ENCODE measurements around the gene POLR2F.
"Not testable (repeated sequence)": the region's sequence is repeated elsewhere in the genome, so short reads cannot be mapped to it uniquely, and the experiment has no call there.

POLR2F gene

GRCh38 chr22:37973271-37974170, 20.0 kb downstream of the POLR2F start:
- no peak for TF ChIP-seq CTCF (IDR thresholded peaks at IDR 0.05; ENCODE audit: low read depth, low read length, missing control alignments)
- DNase-seq (ENCODE audit: low read depth): no peak
- no peak overlapping the region for H3K4me3 ChIP-seq (ENCODE audit: low read depth, low read length)
- in situ Hi-C loops (cut with HindIII; ENCODE audit: low sequenced_read_pairs): no loop called here

- no peak for DNase-seq (ENCODE audit: low read depth)
- TF ChIP-seq CTCF (IDR thresholded peaks at IDR 0.05; ENCODE audit: low read depth, low read length, missing control alignments): no peak
- no peak overlapping the region for H3K4me3 ChIP-seq (ENCODE audit: low read depth, low read length)
- in situ Hi-C loops (cut with HindIII; ENCODE audit: low sequenced_read_pairs): no loop called here
Measured at GRCh38 chr22:37975153-37975552, 21.7 kb downstream of the POLR2F start.

GRCh38 chr22:37976022-37976421, 22.5 kb downstream of the POLR2F start:
- H3K4me3 ChIP-seq (ENCODE audit: low read depth, low read length); DNase-seq (ENCODE audit: low read depth); in situ Hi-C loops (cut with HindIII; ENCODE audit: low sequenced_read_pairs): not testable (repeated sequence)

GRCh38 chr22:37976547-37976946, 23.0 kb downstream of the POLR2F start:
- no peak for TF ChIP-seq CTCF (IDR thresholded peaks at IDR 0.05; ENCODE audit: low read depth, low read length, missing control alignments)

GRCh38 chr22:37979782-37980181, 26.3 kb downstream of the POLR2F start:
- DNase-seq (ENCODE audit: low read depth): no peak
- in situ Hi-C loops (cut with HindIII; ENCODE audit: low sequenced_read_pairs): no loop called here
- TF ChIP-seq CTCF (IDR thresholded peaks at IDR 0.05; ENCODE audit: low read depth, low read length, missing control alignments): no peak
- no peak overlapping the region for H3K4me3 ChIP-seq (ENCODE audit: low read depth, low read length)

More at GRCh38 chr22:37976547-37976946, 23.0 kb downstream of the POLR2F start:
- DNase-seq (ENCODE audit: low read depth): no peak
- H3K4me3 ChIP-seq (ENCODE audit: low read depth, low read length): no peak overlapping the region
- in situ Hi-C loops (cut with HindIII; ENCODE audit: low sequenced_read_pairs): no loop called here

- H3K4me3 ChIP-seq (ENCODE audit: low read depth, low read length): no peak overlapping the region
- in situ Hi-C loops (cut with HindIII; ENCODE audit: low sequenced_read_pairs): no loop called here
- TF ChIP-seq CTCF (IDR thresholded peaks at IDR 0.05; ENCODE audit: low read depth, low read length, missing control alignments): no peak
Measured at GRCh38 chr22:37981282-37982011, 27.9 kb downstream of the POLR2F start.

More at GRCh38 chr22:37981282-37982011, 27.9 kb downstream of the POLR2F start:
- DNase-seq (ENCODE audit: low read depth): no peak
